Liver (tissue), 9 donors: Measurements from ENCODE around the gene PDGFD. TPM values are rescaled to one million over a fixed set of nuclear protein-coding genes. Genes with fewer than 3 reads are reported as not detected.

Experiments used
- DNase-seq: peaks from one replicate; pipeline ENCODE4 v3.0.0-alpha.2; 2017; ENCODE audit warnings: low spot score
- H3K27ac ChIP-seq, 2 donors: one replicate each; pipeline ENCODE4 v1.7.0; 2013; ENCODE audit warnings: inconsistent platforms in 2 of 2, low read length in 2 of 2, control low read depth in 1 of 2, low read depth in 1 of 2, mild to moderate bottlenecking in 1 of 2
- H3K27me3 ChIP-seq, 4 donors: one replicate each; pipeline versions ENCODE4 v1.6.1 to v1.7.0; 2013; ENCODE audit warnings: low read length in 3 of 4, inconsistent platforms in 1 of 4, mild to moderate bottlenecking in 1 of 4, moderate library complexity in 1 of 4; ENCODE audit not compliant: control insufficient read depth in 4 of 4, insufficient read depth in 4 of 4
- H3K36me3 ChIP-seq, 4 donors: one replicate each; pipeline versions ENCODE4 v1.6.1 to v1.7.0; 2013; ENCODE audit warnings: low read length in 3 of 4, mild to moderate bottlenecking in 3 of 4, low read depth in 1 of 4, moderate library complexity in 1 of 4; ENCODE audit not compliant: control insufficient read depth in 4 of 4, insufficient read depth in 3 of 4
- H3K4me1 ChIP-seq, 4 donors: one replicate each; pipeline versions ENCODE4 v1.6.1 to v1.7.0; 2013; ENCODE audit warnings: low read length in 3 of 4, mild to moderate bottlenecking in 3 of 4, moderate library complexity in 1 of 4; ENCODE audit not compliant: control insufficient read depth in 4 of 4, insufficient read depth in 4 of 4
- H3K4me3 ChIP-seq, 3 donors: one replicate each; pipeline versions ENCODE4 v1.6.1 to v1.7.0; 2013; ENCODE audit warnings: low read length in 3 of 3, control low read depth in 1 of 3, low read depth in 1 of 3, mild to moderate bottlenecking in 1 of 3
- H3K9ac ChIP-seq, 2 donors: one replicate each; pipeline ENCODE4 v1.7.0; 2013; ENCODE audit warnings: low read length in 2 of 2, mild to moderate bottlenecking in 2 of 2, moderate library complexity in 2 of 2, control low read depth in 1 of 2, low read depth in 1 of 2
- H3K9me3 ChIP-seq, 4 donors: one replicate each; pipeline versions ENCODE4 v1.6.1 to v1.7.0; 2013; ENCODE audit warnings: low read length in 3 of 4; ENCODE audit not compliant: control insufficient read depth in 4 of 4
- EGR1 ChIP-seq, 2 donors: IDR thresholded peaks; 2 replicates each; pipeline ENCODE4 v1.6.1; 2016 to 2018; ENCODE audit warnings: antibody characterized with exemption in 2 of 2, low read depth in 2 of 2
- FOXA1 ChIP-seq: IDR thresholded peaks from 2 replicates; pipeline ENCODE4 v1.6.1; 2016; ENCODE audit warnings: antibody characterized with exemption
- FOXA2 ChIP-seq: IDR thresholded peaks from 2 replicates; pipeline ENCODE4 v1.6.1; 2016; ENCODE audit warnings: antibody characterized with exemption
- GABPA ChIP-seq, 2 donors: IDR thresholded peaks in 1 of 2; conservative IDR thresholded peaks in 1 of 2; 2 replicates each; pipeline ENCODE4 v1.6.1; 2016; ENCODE audit warnings: antibody characterized with exemption in 2 of 2, mild to moderate bottlenecking in 1 of 2, moderate library complexity in 1 of 2
- HNF4A ChIP-seq, 2 donors: conservative IDR thresholded peaks; 2 replicates each; pipeline ENCODE4 v1.6.1; 2016; ENCODE audit warnings: antibody characterized with exemption in 2 of 2, mild to moderate bottlenecking in 2 of 2
- HNF4G ChIP-seq: IDR thresholded peaks from 2 replicates; pipeline ENCODE4 v1.6.1; 2016; ENCODE audit warnings: antibody characterized with exemption
- JUND ChIP-seq, 2 donors: IDR thresholded peaks; 2 replicates each; pipeline ENCODE4 v1.6.1; 2016; ENCODE audit warnings: antibody characterized with exemption in 2 of 2
- NR2F2 ChIP-seq: IDR thresholded peaks from 2 replicates; pipeline ENCODE4 v1.6.1; 2016; ENCODE audit warnings: antibody characterized with exemption
- RAD21 ChIP-seq, 2 donors: IDR thresholded peaks; 2 replicates each; pipeline ENCODE4 v1.6.1; 2016; ENCODE audit warnings: antibody characterized with exemption in 2 of 2, mild to moderate bottlenecking in 2 of 2
- RXRA ChIP-seq, 2 donors: IDR thresholded peaks; 2 replicates each; pipeline ENCODE4 v1.6.1; 2017 to 2018; ENCODE audit warnings: antibody characterized with exemption in 2 of 2, mild to moderate bottlenecking in 1 of 2
- SP1 ChIP-seq: IDR thresholded peaks from 2 replicates; pipeline ENCODE4 v1.6.1; 2018; ENCODE audit warnings: antibody characterized with exemption, mild to moderate bottlenecking
- TAF1 ChIP-seq: conservative IDR thresholded peaks from 2 replicates; pipeline ENCODE4 v1.6.1; 2016; ENCODE audit warnings: antibody characterized with exemption, mild to moderate bottlenecking
- YY1 ChIP-seq: IDR thresholded peaks from 2 replicates; pipeline ENCODE4 v1.6.1; 2016; ENCODE audit warnings: antibody characterized with exemption, mild to moderate bottlenecking
- WGBS: extraction: QIAGEN DNeasy Blood & Tissue Kit; methylation state at CpG from one replicate; pipeline ENCODE4 v1.1.7; 2013; 5-methylcytosine and 5-hydroxymethylcytosine counted together
- polyA plus RNA-seq, 2 donors: library from polyadenylated mRNA; stranded (reverse) in 1 of 2; unstranded in 1 of 2; fragments of 200-250 nt in 1 of 2; fragments of >200 nt in 1 of 2; fragmentation: Nextera tagmentation in 1 of 2; extraction: Ambion mirVana in 1 of 2; gene quantifications; one replicate each; pipeline versions ENCODE4 v1.2.1 to v1.2.3, GENCODE V29; 2013 to 2015
- total RNA-seq, 2 donors: library from RNA; depleted of rRNA; stranded (reverse); fragments of >200 nt; gene quantifications; one replicate each; pipeline ENCODE4 v1.2.3, GENCODE V29; 2014
- TF ChIP-seq, protein P1 (sequence below): IDR thresholded peaks from 2 replicates; pipeline ENCODE4 v1.6.1; 2016; ENCODE audit warnings: antibody characterized with exemption
- TF ChIP-seq, protein P2 (sequence below): IDR thresholded peaks from 2 replicates; pipeline ENCODE4 v1.6.1; 2016; ENCODE audit warnings: antibody characterized with exemption
- TF ChIP-seq, protein P3 (sequence below): IDR thresholded peaks from 2 replicates; pipeline ENCODE4 v1.6.1; 2016; ENCODE audit warnings: antibody characterized with exemption, mild to moderate bottlenecking
- TF ChIP-seq, protein P4 (sequence below): IDR thresholded peaks from 2 replicates; pipeline ENCODE4 v1.6.1; 2016; ENCODE audit warnings: antibody characterized with exemption
- TF ChIP-seq, protein P5 (sequence below): fragments of 150-350 bp; IDR thresholded peaks from 2 replicates; pipeline ENCODE4 v1.5.1; 2017; ENCODE audit warnings: improper control_type of control experiment, low read depth, low read length; ENCODE audit not compliant: missing input control
- donor health status: healthy.
- donor health status: healthy.
- donor health status: healthy.
- donor health status: healthy.
- donor health status: healthy.

The PDGFD gene
- total and polyA plus RNA-seq, 4 donors, result 1.0 to 3.3 (median 2.1) TPM

DNA sequence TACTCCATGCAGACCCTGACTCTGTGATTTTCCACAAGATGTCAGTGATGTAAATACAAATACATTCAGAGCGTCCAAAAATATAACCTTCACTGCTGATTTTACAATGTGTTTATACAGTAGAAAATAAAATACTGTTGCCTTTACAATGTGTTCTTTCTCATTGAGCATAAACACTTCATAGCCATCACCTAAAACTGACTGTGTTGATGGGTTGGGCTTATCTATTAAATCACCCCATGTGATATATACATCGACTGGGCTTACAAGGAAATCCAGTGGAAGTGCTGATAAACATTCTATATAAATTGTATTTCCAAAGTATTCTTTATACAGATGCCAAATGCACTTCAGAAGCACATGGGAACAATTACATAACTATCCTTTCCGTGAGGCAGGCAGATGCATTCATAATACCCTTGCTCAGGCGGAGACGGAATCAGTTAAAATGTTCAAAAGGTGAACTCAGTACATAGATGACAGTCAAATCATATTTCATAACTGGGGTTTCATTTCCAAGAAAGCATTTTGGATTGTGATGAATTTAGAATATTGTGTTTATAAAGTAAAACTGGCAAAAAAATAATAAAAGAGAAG, 99.8 kb downstream of the PDGFD start:
- Histone ChIP-seq H3K4me3 (no peak overlapping the region), H3K36me3 (no peaks in the 10 kb centered on the region), H3K27me3 (no peaks in the 10 kb centered on the region), H3K4me1 (no peaks in the 10 kb centered on the region), H3K9ac (no peak overlapping the region), H3K9me3 (no peaks in the 10 kb centered on the region), H3K27ac (no peak overlapping the region)
- DNase-seq, result no peak
- TF ChIP-seq NR2F2 (no peak), HNF4A (conservative IDR thresholded peaks at IDR 0.05) (no peak), JUND (IDR thresholded peaks at IDR 0.05) (no peak), TAF1 (no peak), RXRA (IDR thresholded peaks at IDR 0.05) (no peak), YY1 (no peak), EGR1 (IDR thresholded peaks at IDR 0.05; ENCODE audit: low read depth in 2 of 2) (no peak), FOXA1 (no peak), SP1 (no peak), GABPA (IDR thresholded peaks at IDR 0.05 in 1 of 2, conservative IDR thresholded peaks at IDR 0.05 in 1 of 2) (no peak), HNF4G (no peak), RAD21 (IDR thresholded peaks at IDR 0.05) (no peak), FOXA2 (no peak)
- TF ChIP-seq, protein P1, sequence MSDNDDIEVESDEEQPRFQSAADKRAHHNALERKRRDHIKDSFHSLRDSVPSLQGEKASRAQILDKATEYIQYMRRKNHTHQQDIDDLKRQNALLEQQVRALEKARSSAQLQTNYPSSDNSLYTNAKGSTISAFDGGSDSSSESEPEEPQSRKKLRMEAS, result no peak
- TF ChIP-seq, protein P2, sequence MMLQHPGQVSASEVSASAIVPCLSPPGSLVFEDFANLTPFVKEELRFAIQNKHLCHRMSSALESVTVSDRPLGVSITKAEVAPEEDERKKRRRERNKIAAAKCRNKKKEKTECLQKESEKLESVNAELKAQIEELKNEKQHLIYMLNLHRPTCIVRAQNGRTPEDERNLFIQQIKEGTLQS, result no peak
- TF ChIP-seq, protein P3, sequence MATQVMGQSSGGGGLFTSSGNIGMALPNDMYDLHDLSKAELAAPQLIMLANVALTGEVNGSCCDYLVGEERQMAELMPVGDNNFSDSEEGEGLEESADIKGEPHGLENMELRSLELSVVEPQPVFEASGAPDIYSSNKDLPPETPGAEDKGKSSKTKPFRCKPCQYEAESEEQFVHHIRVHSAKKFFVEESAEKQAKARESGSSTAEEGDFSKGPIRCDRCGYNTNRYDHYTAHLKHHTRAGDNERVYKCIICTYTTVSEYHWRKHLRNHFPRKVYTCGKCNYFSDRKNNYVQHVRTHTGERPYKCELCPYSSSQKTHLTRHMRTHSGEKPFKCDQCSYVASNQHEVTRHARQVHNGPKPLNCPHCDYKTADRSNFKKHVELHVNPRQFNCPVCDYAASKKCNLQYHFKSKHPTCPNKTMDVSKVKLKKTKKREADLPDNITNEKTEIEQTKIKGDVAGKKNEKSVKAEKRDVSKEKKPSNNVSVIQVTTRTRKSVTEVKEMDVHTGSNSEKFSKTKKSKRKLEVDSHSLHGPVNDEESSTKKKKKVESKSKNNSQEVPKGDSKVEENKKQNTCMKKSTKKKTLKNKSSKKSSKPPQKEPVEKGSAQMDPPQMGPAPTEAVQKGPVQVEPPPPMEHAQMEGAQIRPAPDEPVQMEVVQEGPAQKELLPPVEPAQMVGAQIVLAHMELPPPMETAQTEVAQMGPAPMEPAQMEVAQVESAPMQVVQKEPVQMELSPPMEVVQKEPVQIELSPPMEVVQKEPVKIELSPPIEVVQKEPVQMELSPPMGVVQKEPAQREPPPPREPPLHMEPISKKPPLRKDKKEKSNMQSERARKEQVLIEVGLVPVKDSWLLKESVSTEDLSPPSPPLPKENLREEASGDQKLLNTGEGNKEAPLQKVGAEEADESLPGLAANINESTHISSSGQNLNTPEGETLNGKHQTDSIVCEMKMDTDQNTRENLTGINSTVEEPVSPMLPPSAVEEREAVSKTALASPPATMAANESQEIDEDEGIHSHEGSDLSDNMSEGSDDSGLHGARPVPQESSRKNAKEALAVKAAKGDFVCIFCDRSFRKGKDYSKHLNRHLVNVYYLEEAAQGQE, result no peak
- TF ChIP-seq, protein P4, sequence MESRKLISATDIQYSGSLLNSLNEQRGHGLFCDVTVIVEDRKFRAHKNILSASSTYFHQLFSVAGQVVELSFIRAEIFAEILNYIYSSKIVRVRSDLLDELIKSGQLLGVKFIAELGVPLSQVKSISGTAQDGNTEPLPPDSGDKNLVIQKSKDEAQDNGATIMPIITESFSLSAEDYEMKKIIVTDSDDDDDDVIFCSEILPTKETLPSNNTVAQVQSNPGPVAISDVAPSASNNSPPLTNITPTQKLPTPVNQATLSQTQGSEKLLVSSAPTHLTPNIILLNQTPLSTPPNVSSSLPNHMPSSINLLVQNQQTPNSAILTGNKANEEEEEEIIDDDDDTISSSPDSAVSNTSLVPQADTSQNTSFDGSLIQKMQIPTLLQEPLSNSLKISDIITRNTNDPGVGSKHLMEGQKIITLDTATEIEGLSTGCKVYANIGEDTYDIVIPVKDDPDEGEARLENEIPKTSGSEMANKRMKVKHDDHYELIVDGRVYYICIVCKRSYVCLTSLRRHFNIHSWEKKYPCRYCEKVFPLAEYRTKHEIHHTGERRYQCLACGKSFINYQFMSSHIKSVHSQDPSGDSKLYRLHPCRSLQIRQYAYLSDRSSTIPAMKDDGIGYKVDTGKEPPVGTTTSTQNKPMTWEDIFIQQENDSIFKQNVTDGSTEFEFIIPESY, result no peak
- TF ChIP-seq, protein P5, sequence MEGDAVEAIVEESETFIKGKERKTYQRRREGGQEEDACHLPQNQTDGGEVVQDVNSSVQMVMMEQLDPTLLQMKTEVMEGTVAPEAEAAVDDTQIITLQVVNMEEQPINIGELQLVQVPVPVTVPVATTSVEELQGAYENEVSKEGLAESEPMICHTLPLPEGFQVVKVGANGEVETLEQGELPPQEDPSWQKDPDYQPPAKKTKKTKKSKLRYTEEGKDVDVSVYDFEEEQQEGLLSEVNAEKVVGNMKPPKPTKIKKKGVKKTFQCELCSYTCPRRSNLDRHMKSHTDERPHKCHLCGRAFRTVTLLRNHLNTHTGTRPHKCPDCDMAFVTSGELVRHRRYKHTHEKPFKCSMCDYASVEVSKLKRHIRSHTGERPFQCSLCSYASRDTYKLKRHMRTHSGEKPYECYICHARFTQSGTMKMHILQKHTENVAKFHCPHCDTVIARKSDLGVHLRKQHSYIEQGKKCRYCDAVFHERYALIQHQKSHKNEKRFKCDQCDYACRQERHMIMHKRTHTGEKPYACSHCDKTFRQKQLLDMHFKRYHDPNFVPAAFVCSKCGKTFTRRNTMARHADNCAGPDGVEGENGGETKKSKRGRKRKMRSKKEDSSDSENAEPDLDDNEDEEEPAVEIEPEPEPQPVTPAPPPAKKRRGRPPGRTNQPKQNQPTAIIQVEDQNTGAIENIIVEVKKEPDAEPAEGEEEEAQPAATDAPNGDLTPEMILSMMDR, result no peak
- WGBS, result 81% methylated on average over 5 of the region's 5 CpGs
